H9 (cell line): ENCODE data around the gene TEX261. TPM values are rescaled to one million over a fixed set of nuclear protein-coding genes. Genes with fewer than 3 reads are reported as not detected.

Source experiments
- DNase-seq: peaks from one replicate; pipeline ENCODE4 v3.0.0-alpha.2; 2017
- H2AFZ ChIP-seq: one replicate; pipeline ENCODE4 v1.6.1; 2013; ENCODE audit warnings: mild to moderate bottlenecking, low read length, control low read depth, moderate library complexity
- H2AK5ac ChIP-seq: 2 replicates; pipeline ENCODE4 v1.6.1; 2013; ENCODE audit warnings: low read length, control low read depth, mixed read lengths; ENCODE audit not compliant: insufficient read length
- H2BK120ac ChIP-seq: one replicate; pipeline ENCODE4 v1.6.1; 2013; ENCODE audit warnings: low read depth, mild to moderate bottlenecking, low read length, control low read depth, inconsistent platforms; ENCODE audit not compliant: poor library complexity, severe bottlenecking
- H2BK12ac ChIP-seq: 2 replicates; pipeline ENCODE4 v1.6.1; 2013; ENCODE audit warnings: low read length, control low read depth, mixed read lengths, low read depth; ENCODE audit not compliant: insufficient read length
- H2BK15ac ChIP-seq: 2 replicates; pipeline ENCODE4 v1.6.1; 2013; ENCODE audit warnings: low read depth, low read length, control low read depth
- H2BK20ac ChIP-seq: one replicate; pipeline ENCODE4 v1.6.1; 2013; ENCODE audit warnings: low read depth, mild to moderate bottlenecking, low read length, control low read depth, inconsistent platforms; ENCODE audit not compliant: poor library complexity, severe bottlenecking
- H2BK5ac ChIP-seq: 2 replicates; pipeline ENCODE4 v1.6.1; 2013; ENCODE audit warnings: low read length, control low read depth, mixed read lengths; ENCODE audit not compliant: insufficient read length
- H3K14ac ChIP-seq: 2 replicates; pipeline ENCODE4 v1.6.1; 2013; ENCODE audit warnings: low read length, control low read depth; ENCODE audit not compliant: insufficient read depth
- H3K18ac ChIP-seq: 2 replicates; pipeline ENCODE4 v1.6.1; 2013; ENCODE audit warnings: low read depth, mild to moderate bottlenecking, mixed read lengths, low read length, control low read depth; ENCODE audit not compliant: insufficient read length
- H3K23ac ChIP-seq: 2 replicates; pipeline ENCODE4 v1.6.1; 2013; ENCODE audit warnings: low read length, control low read depth, mixed read lengths, low read depth; ENCODE audit not compliant: insufficient read length
- H3K23me2 ChIP-seq: 2 replicates; pipeline ENCODE4 v1.6.1; 2013; ENCODE audit warnings: low read depth, mild to moderate bottlenecking, mixed read lengths, low read length, control low read depth; ENCODE audit not compliant: insufficient read length, poor library complexity, severe bottlenecking
- H3K27ac ChIP-seq: 2 replicates; pipeline ENCODE4 v1.5.1; 2013; ENCODE audit warnings: low read length, control low read depth, mixed read lengths, low read depth; ENCODE audit not compliant: insufficient read length
- H3K27me3 ChIP-seq: 2 replicates; pipeline ENCODE4 v1.6.1; 2013; ENCODE audit warnings: low read length, control low read depth, inconsistent platforms; ENCODE audit not compliant: insufficient read depth
- H3K4ac ChIP-seq: 2 replicates; pipeline ENCODE4 v1.6.1; 2013; ENCODE audit warnings: low read depth, mild to moderate bottlenecking, control low read depth, inconsistent platforms, low read length, moderate library complexity
- H3K4me1 ChIP-seq: 2 replicates; pipeline ENCODE4 v1.6.1; 2013; ENCODE audit warnings: low read length, control low read depth, inconsistent platforms; ENCODE audit not compliant: insufficient read depth
- H3K4me2 ChIP-seq: 2 replicates; pipeline ENCODE4 v1.6.1; 2013; ENCODE audit warnings: low read length, control low read depth, mixed read lengths; ENCODE audit not compliant: insufficient read length, insufficient read depth
- H3K56ac ChIP-seq: 2 replicates; pipeline ENCODE4 v1.6.1; 2013; ENCODE audit warnings: low read depth, mild to moderate bottlenecking, mixed read lengths, low read length, control low read depth; ENCODE audit not compliant: insufficient read length
- H3K79me1 ChIP-seq: 2 replicates; pipeline ENCODE4 v1.6.1; 2013; ENCODE audit warnings: low read depth, mild to moderate bottlenecking, moderate library complexity, low read length, control low read depth, inconsistent platforms; ENCODE audit not compliant: insufficient read depth, poor library complexity, severe bottlenecking
- H3K79me2 ChIP-seq: 2 replicates; pipeline ENCODE4 v1.6.1; 2013; ENCODE audit warnings: low read length, control low read depth, inconsistent platforms; ENCODE audit not compliant: insufficient read depth
- H3K9ac ChIP-seq: 2 replicates; pipeline ENCODE4 v1.6.1; 2013; ENCODE audit warnings: low read length, control low read depth, mixed read lengths; ENCODE audit not compliant: insufficient read length; ENCODE audit errors: extremely low read depth
- H3K9me3 ChIP-seq: one replicate; pipeline ENCODE4 v1.6.1; 2013; ENCODE audit warnings: low read depth, low read length, inconsistent platforms; ENCODE audit not compliant: control insufficient read depth
- H3T11ph ChIP-seq: one replicate; pipeline ENCODE4 v1.6.1; 2013; ENCODE audit warnings: mild to moderate bottlenecking, low read length, control low read depth, inconsistent platforms
- H4K20me1 ChIP-seq: one replicate; pipeline ENCODE4 v1.6.1; 2013; ENCODE audit not compliant: control insufficient read depth, insufficient read length, insufficient read depth
- H4K5ac ChIP-seq: 2 replicates; pipeline ENCODE4 v1.6.1; 2013; ENCODE audit warnings: low read depth, mild to moderate bottlenecking, mixed read lengths, low read length, control low read depth; ENCODE audit not compliant: insufficient read length
- H4K8ac ChIP-seq: replicated peaks from 2 replicates; pipeline ENCODE4 v1.6.1; 2013; ENCODE audit warnings: low read length, control low read depth, mixed read lengths, low read depth; ENCODE audit not compliant: insufficient read length
- H4K91ac ChIP-seq: 2 replicates; pipeline ENCODE4 v1.6.1; 2013; ENCODE audit warnings: low read depth, mild to moderate bottlenecking, moderate library complexity, mixed read lengths, low read length, control low read depth; ENCODE audit not compliant: insufficient read length
- H3K27ac Mint-ChIP-seq, 3 experiments: 2 replicates in 2 of 3; 3 replicates in 1 of 3; pipeline ENCODE4 v1.8.0; 2020 to 2021; ENCODE audit warnings: mixed read lengths in 3 of 3, mild to moderate bottlenecking in 1 of 3, moderate library complexity in 1 of 3
- H3K27me3 Mint-ChIP-seq: 2 replicates; pipeline ENCODE4 v1.8.0; 2021; ENCODE audit warnings: low read depth, mild to moderate bottlenecking, moderate library complexity, mixed read lengths
- H3K36me3 Mint-ChIP-seq, 3 experiments: 2 replicates in 2 of 3; 3 replicates in 1 of 3; pipeline ENCODE4 v1.8.0; 2020 to 2021; ENCODE audit warnings: low read depth in 3 of 3, mixed read lengths in 3 of 3; ENCODE audit not compliant: insufficient read depth in 1 of 3
- H3K4me1 Mint-ChIP-seq, 2 experiments: 2 replicates each; pipeline ENCODE4 v1.8.0; 2020; ENCODE audit warnings: mixed read lengths in 2 of 2
- H3K4me3 Mint-ChIP-seq, 2 experiments: 2 replicates in 1 of 2; 3 replicates in 1 of 2; pipeline ENCODE4 v1.8.0; 2020 to 2021; ENCODE audit warnings: mild to moderate bottlenecking in 2 of 2, mixed read lengths in 2 of 2, moderate library complexity in 1 of 2
- H3K9me3 Mint-ChIP-seq, 2 experiments: 2 replicates in 1 of 2; 3 replicates in 1 of 2; pipeline ENCODE4 v1.8.0; 2020; ENCODE audit warnings: mild to moderate bottlenecking in 2 of 2, mixed read lengths in 2 of 2, moderate library complexity in 1 of 2
- CTCF ChIP-seq: fragments of 200-600 bp; sonication (generic); conservative IDR thresholded peaks from 3 replicates; pipeline ENCODE4 v1.8.0; 2021; ENCODE audit warnings: antibody characterized with exemption, mild to moderate bottlenecking
- WGBS: extraction: QIAGEN DNeasy Blood & Tissue Kit; methylation state at CpG from one replicate; pipeline ENCODE4 v1.1.7; 2013; ENCODE audit warnings: missing lambda C conversion rate, low lambda C conversion rate, mixed read lengths; ENCODE audit not compliant: insufficient read length; ENCODE audit errors: extremely low coverage; 5-methylcytosine and 5-hydroxymethylcytosine counted together
- total RNA-seq: library from RNA; stranded (reverse); gene quantifications from 2 replicates; pipeline ENCODE4 v1.2.1, GENCODE V29; 2021

The TEX261 gene
- total RNA-seq, 1 experiment from 2014 or later: 19.2 TPM

GRCh38 chr2:71005271-71006202, 10.9 kb upstream of the TEX261 start:
- H3K27ac ChIP-seq: no peak overlapping the region
- DNase-seq: no peak
- Mint-ChIP-seq H3K4me1 (peaks cover 15 to 20% of the 10 kb centered on the region in 2 experiments), H3K27me3 (peaks cover 18% of the 10 kb centered on the region), H3K9me3 (no peaks in the 10 kb centered on the region), H3K27ac (no peak overlapping the region; a peak in 1 of 7 replicates), H3K36me3 (no peaks in the 10 kb centered on the region), H3K4me3 (no peak overlapping the region; a peak in 1 of 5 replicates)
- H3K79me1 ChIP-seq: no peaks in the 10 kb centered on the region
- H2BK5ac ChIP-seq: no peak overlapping the region
- WGBS: no CpG with 5 or more reads among the region's 10 CpGs
- peaks cover 8% of the 10 kb centered on the region; the same call in 1 of the 2 replicates for H3K4me1 ChIP-seq
- H2BK15ac ChIP-seq: no peak overlapping the region
- no peaks in the 10 kb centered on the region for H3K79me2 ChIP-seq
- H2BK120ac ChIP-seq: no peak overlapping the region
- H3K4ac ChIP-seq: no peak overlapping the region
- no peak overlapping the region for H2AK5ac ChIP-seq
- no peaks in the 10 kb centered on the region for H3K9me3 ChIP-seq
- peaks cover 7% of the 10 kb centered on the region for H3K23me2 ChIP-seq
- no peak overlapping the region for H3K56ac ChIP-seq
- H3K27me3 ChIP-seq: no peaks in the 10 kb centered on the region
- H3K23ac ChIP-seq: no peak overlapping the region
- no peak overlapping the region for H3T11ph ChIP-seq
- no peak overlapping the region for H2AFZ ChIP-seq
- H4K8ac ChIP-seq: no peak overlapping the region
- H2BK20ac ChIP-seq: no peak overlapping the region
- H3K9ac ChIP-seq: no peak overlapping the region
- no peak overlapping the region for H2BK12ac ChIP-seq
- no peak overlapping the region for H3K18ac ChIP-seq
- H3K14ac ChIP-seq: no peak overlapping the region
- H4K91ac ChIP-seq: no peak overlapping the region
- H4K5ac ChIP-seq: no peak overlapping the region
- no peaks in the 10 kb centered on the region for H4K20me1 ChIP-seq
- no peak for TF ChIP-seq CTCF
- H3K4me2 ChIP-seq: no peak overlapping the region
